ENCODE data around the gene ERBB4.

ERBB4 gene

GRCh38 chr2:212505586-212505985, 33.0 kb downstream of the ERBB4 start:
- ATAC-seq, result no peak
- TF ChIP-seq TOX (CRISPR knock-in tag; IDR thresholded peaks at IDR 0.05; ENCODE audit: borderline replicate concordance) (no peak), CSRNP3 (CRISPR knock-in tag; IDR thresholded peaks at IDR 0.05) (no peak), ZNF8 (CRISPR knock-in tag; IDR thresholded peaks at IDR 0.05) (no peak), OSR1 (CRISPR knock-in tag; IDR thresholded peaks at IDR 0.05) (no peak), ZFP3 (CRISPR knock-in tag; IDR thresholded peaks at IDR 0.05) (no peak), ISL1 (CRISPR knock-in tag; IDR thresholded peaks at IDR 0.05) (no peak), RARB (CRISPR knock-in tag; IDR thresholded peaks at IDR 0.05) (no peak), ZNF565 (CRISPR knock-in tag; conservative IDR thresholded peaks at IDR 0.05; ENCODE audit: low read depth) (no peak), GLIS3 (CRISPR knock-in tag; IDR thresholded peaks at IDR 0.05) (no peak), BACH2 (CRISPR knock-in tag; IDR thresholded peaks at IDR 0.05; ENCODE audit: borderline replicate concordance) (no peak), ZNF70 (CRISPR knock-in tag; IDR thresholded peaks at IDR 0.05) (no peak), POU6F1 (CRISPR knock-in tag; IDR thresholded peaks at IDR 0.05; ENCODE audit: borderline replicate concordance, low read depth) (no peak), TSHZ2 (CRISPR knock-in tag; IDR thresholded peaks at IDR 0.05) (no peak), TCF4 (CRISPR knock-in tag; IDR thresholded peaks at IDR 0.05; ENCODE audit: borderline replicate concordance) (no peak), CSDC2 (CRISPR knock-in tag; IDR thresholded peaks at IDR 0.05) (no peak), ZC3H10 (CRISPR knock-in tag; IDR thresholded peaks at IDR 0.05) (no peak), ARNTL (CRISPR knock-in tag; IDR thresholded peaks at IDR 0.05; ENCODE audit: borderline replicate concordance, low read depth) (no peak), CREB5 (CRISPR knock-in tag; IDR thresholded peaks at IDR 0.05; ENCODE audit: low read depth) (no peak), PATZ1 (CRISPR knock-in tag; IDR thresholded peaks at IDR 0.05; ENCODE audit: borderline replicate concordance) (no peak)

- ATAC-seq, result no peak
- TF ChIP-seq ARNTL (CRISPR knock-in tag; IDR thresholded peaks at IDR 0.05; ENCODE audit: borderline replicate concordance, low read depth) (no peak), ZFP3 (CRISPR knock-in tag; IDR thresholded peaks at IDR 0.05) (no peak), ZNF8 (CRISPR knock-in tag; IDR thresholded peaks at IDR 0.05) (no peak), OSR1 (CRISPR knock-in tag; IDR thresholded peaks at IDR 0.05) (no peak), ZFP30 (CRISPR knock-in tag; IDR thresholded peaks at IDR 0.05) (no peak), GLIS3 (CRISPR knock-in tag; IDR thresholded peaks at IDR 0.05) (no peak), TCF4 (CRISPR knock-in tag; IDR thresholded peaks at IDR 0.05; ENCODE audit: borderline replicate concordance) (no peak), BACH2 (CRISPR knock-in tag; IDR thresholded peaks at IDR 0.05; ENCODE audit: borderline replicate concordance) (no peak), ZNF565 (CRISPR knock-in tag; conservative IDR thresholded peaks at IDR 0.05; ENCODE audit: low read depth) (no peak)
These were observed 43.6 kb downstream of the ERBB4 start for GRCh38 chr2:212495046-212495445.

- ATAC-seq, result no peak
- TF ChIP-seq ZC3H10 (CRISPR knock-in tag; IDR thresholded peaks at IDR 0.05), result no peak
- TF ChIP-seq ZFP30 (CRISPR knock-in tag; IDR thresholded peaks at IDR 0.05), result no peak
- no peak for TF ChIP-seq OSR1 (CRISPR knock-in tag; IDR thresholded peaks at IDR 0.05)
- no peak for TF ChIP-seq ZNF8 (CRISPR knock-in tag; IDR thresholded peaks at IDR 0.05)
- TF ChIP-seq SNAI2 (CRISPR knock-in tag; IDR thresholded peaks at IDR 0.05), result no peak
- TF ChIP-seq ESRRG (CRISPR knock-in tag; IDR thresholded peaks at IDR 0.05), result no peak
- no peak for TF ChIP-seq BACH2 (CRISPR knock-in tag; IDR thresholded peaks at IDR 0.05; ENCODE audit: borderline replicate concordance)
- no peak for TF ChIP-seq TSHZ2 (CRISPR knock-in tag; IDR thresholded peaks at IDR 0.05)
- TF ChIP-seq CSRNP3 (CRISPR knock-in tag; IDR thresholded peaks at IDR 0.05), result no peak
- no peak for TF ChIP-seq ZNF70 (CRISPR knock-in tag; IDR thresholded peaks at IDR 0.05)
These were observed 44.1 kb downstream of the ERBB4 start for GRCh38 chr2:212494418-212495020.

Data from SK-N-SH treated with all-trans-retinoic acid at 6 μM for 48 hours (cell line).